SKM-1 (cell line): ENCODE data around the gene IQCH.
"Not testable (repeated sequence)": the region's sequence is repeated elsewhere in the genome, so short reads cannot be mapped to it uniquely, and the experiment has no call there.

ENCODE experiments used
- DNase-seq: peaks from one replicate; lab custom pipeline; 2025; ENCODE audit not compliant: unreplicated experiment; lab: John Stamatoyannopoulos, UW

The IQCH gene

GRCh38 chr15:67244971-67245478, 9.6 kb upstream of the IQCH start:
- DNase-seq: no peak

GRCh38 chr15:67246606-67247005, 8.0 kb upstream of the IQCH start:
- not testable (repeated sequence) for DNase-seq

GRCh38 chr15:67248011-67248505, 6.5 kb upstream of the IQCH start:
- DNase-seq: no peak

- DNase-seq: no peak
These were observed 4.8 kb upstream of the IQCH start for GRCh38 chr15:67249830-67250229.

GRCh38 chr15:67251318-67251717, 3.3 kb upstream of the IQCH start:
- DNase-seq: no peak

GRCh38 chr15:67253101-67253500, 1.5 kb upstream of the IQCH start:
- DNase-seq: no peak

GRCh38 chr15:67253549-67254237, 893 bp upstream of the IQCH start:
- no peak for DNase-seq

- DNase-seq: no peak
These were observed 1.5 kb downstream of the IQCH start for GRCh38 chr15:67256051-67256450.

- not testable (repeated sequence) for DNase-seq
These were observed 3.8 kb downstream of the IQCH start for GRCh38 chr15:67258412-67258811.

- no peak for DNase-seq
These were observed 4.8 kb downstream of the IQCH start for GRCh38 chr15:67259379-67259778.

- DNase-seq: no peak
These were observed 5.2 kb downstream of the IQCH start for GRCh38 chr15:67259806-67260205.

GRCh38 chr15:67266870-67267269, 12.3 kb downstream of the IQCH start:
- no peak for DNase-seq

GRCh38 chr15:67267440-67267839, 12.9 kb downstream of the IQCH start:
- no peak for DNase-seq

GRCh38 chr15:67267951-67268941, 13.7 kb downstream of the IQCH start:
- no peak for DNase-seq

GRCh38 chr15:67274236-67274635, 19.6 kb downstream of the IQCH start:
- DNase-seq: no peak

GRCh38 chr15:67276666-67277065, 22.1 kb downstream of the IQCH start:
- no peak for DNase-seq

- DNase-seq: no peak
These were observed 25.6 kb downstream of the IQCH start for GRCh38 chr15:67280217-67280616.

- DNase-seq: no peak
These were observed 27.1 kb downstream of the IQCH start for GRCh38 chr15:67281714-67282113.

- not testable (repeated sequence) for DNase-seq
These were observed 31.0 kb downstream of the IQCH start for GRCh38 chr15:67285625-67286024.

- not testable (repeated sequence) for DNase-seq
These were observed 31.8 kb downstream of the IQCH start for GRCh38 chr15:67286400-67286799.

- DNase-seq: no peak
These were observed 35.7 kb downstream of the IQCH start for GRCh38 chr15:67290319-67290718.

- DNase-seq: no peak
These were observed 41.6 kb downstream of the IQCH start for GRCh38 chr15:67296188-67296587.
